Esophagus squamous epithelium (tissue), 5 donors: Measurements from ENCODE around the gene ZCCHC24. TPM values are rescaled to one million over a fixed set of nuclear protein-coding genes. Genes with fewer than 3 reads are reported as not detected.
"Not testable (repeated sequence)": the region's sequence is repeated elsewhere in the genome, so short reads cannot be mapped to it uniquely, and the experiment has no call there.

Source experiments
- DNase-seq: peaks from one replicate; lab custom pipeline; 2025; lab: John Stamatoyannopoulos, UW
- H3K27ac ChIP-seq, 4 donors: fragments of 200-600 bp; sonication (generic); one replicate each; pipeline ENCODE4 v1.5.1; 2016 to 2019; ENCODE audit warnings: mild to moderate bottlenecking in 1 of 4
- H3K27me3 ChIP-seq, 4 donors: fragments of 200-600 bp; sonication (generic); 1 replicate in 3 of 4; 2 replicates in 1 of 4; pipeline versions ENCODE4 v1.5.1 to v1.6.0; 2017 to 2021; ENCODE audit warnings: antibody characterized with exemption in 1 of 4
- H3K36me3 ChIP-seq, 3 donors: fragments of 200-600 bp; sonication (generic); one replicate each; pipeline ENCODE4 v1.5.1; 2016 to 2019
- H3K4me1 ChIP-seq, 3 donors: fragments of 200-600 bp; sonication (generic); one replicate each; pipeline ENCODE4 v1.5.1; 2017 to 2019
- H3K4me3 ChIP-seq, 4 donors: fragments of 200-600 bp; sonication (generic); 1 replicate in 3 of 4; 2 replicates in 1 of 4; pipeline ENCODE4 v1.5.1; 2016 to 2019; ENCODE audit warnings: mild to moderate bottlenecking in 2 of 4, moderate library complexity in 1 of 4
- H3K9me3 ChIP-seq, 3 donors: fragments of 200-600 bp; sonication (generic); one replicate each; pipeline ENCODE4 v1.5.1; 2016 to 2019
- POLR2A ChIP-seq, 4 donors: fragments of 450-650 bp; IDR thresholded peaks; one replicate each; pipeline ENCODE4 v1.6.1; 2017; ENCODE audit warnings: antibody characterized with exemption in 4 of 4, mild to moderate bottlenecking in 4 of 4, moderate library complexity in 3 of 4
- WGBS, 2 donors: methylation state at CpG; one replicate each; pipeline ENCODE4 v1.1.5; 2018; 5-methylcytosine and 5-hydroxymethylcytosine counted together
- intact Hi-C: fragments of 100-400 bp; cut with DNase I; formaldehyde crosslinking; loops from one replicate; pipeline ENCODE4 v1.15.0; 2022
- total RNA-seq, 4 donors: library from RNA; depleted of rRNA; stranded (reverse); fragments of >200 nt; gene quantifications; one replicate each; pipeline ENCODE4 v1.1.0, GENCODE V29; 2016
- TF ChIP-seq, protein P1 (sequence below), 6 experiments: fragments of 450-650 bp in 4 of 6; fragments of 200-600 bp in 2 of 6; sonication (generic) in 2 of 6; IDR thresholded peaks; one replicate each; pipeline ENCODE4 v1.5.1; 2016 to 2019; ENCODE audit warnings: antibody characterized with exemption in 6 of 6, mild to moderate bottlenecking in 4 of 6, moderate library complexity in 4 of 6
- donor health status: DM: yes; HTN: yes; CAD: no.

Gene ZCCHC24
- total RNA-seq, 4 donors from 2014 or later = 2.2 to 26.1 (median 6.4) TPM

DNA sequence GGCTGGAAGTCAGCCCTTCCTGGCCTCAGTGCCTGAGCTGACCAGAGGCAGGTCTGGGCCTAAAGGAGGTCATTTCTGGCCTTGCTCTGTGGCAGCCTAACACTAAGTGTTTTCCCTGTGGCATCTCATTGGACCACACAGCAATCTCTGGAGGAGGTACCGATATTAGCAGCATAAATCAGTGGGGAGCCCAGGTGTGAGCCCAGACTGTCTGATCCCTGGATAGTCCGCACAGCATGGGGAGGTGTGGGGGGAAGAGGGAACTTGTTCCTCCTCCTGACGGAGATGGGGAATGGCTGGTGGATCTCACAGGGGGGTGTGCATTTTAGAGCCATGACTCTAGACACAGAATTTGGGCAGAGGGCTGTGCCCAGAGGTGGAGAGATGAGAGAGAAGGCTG lies 109.1 kb downstream of the ZCCHC24 start:
- no peak for TF ChIP-seq POLR2A (IDR thresholded peaks at IDR 0.05)
- TF ChIP-seq, protein P1, sequence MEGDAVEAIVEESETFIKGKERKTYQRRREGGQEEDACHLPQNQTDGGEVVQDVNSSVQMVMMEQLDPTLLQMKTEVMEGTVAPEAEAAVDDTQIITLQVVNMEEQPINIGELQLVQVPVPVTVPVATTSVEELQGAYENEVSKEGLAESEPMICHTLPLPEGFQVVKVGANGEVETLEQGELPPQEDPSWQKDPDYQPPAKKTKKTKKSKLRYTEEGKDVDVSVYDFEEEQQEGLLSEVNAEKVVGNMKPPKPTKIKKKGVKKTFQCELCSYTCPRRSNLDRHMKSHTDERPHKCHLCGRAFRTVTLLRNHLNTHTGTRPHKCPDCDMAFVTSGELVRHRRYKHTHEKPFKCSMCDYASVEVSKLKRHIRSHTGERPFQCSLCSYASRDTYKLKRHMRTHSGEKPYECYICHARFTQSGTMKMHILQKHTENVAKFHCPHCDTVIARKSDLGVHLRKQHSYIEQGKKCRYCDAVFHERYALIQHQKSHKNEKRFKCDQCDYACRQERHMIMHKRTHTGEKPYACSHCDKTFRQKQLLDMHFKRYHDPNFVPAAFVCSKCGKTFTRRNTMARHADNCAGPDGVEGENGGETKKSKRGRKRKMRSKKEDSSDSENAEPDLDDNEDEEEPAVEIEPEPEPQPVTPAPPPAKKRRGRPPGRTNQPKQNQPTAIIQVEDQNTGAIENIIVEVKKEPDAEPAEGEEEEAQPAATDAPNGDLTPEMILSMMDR (IDR thresholded peaks at IDR 0.05) = no peak
- intact Hi-C loops = no loop called here

DNA sequence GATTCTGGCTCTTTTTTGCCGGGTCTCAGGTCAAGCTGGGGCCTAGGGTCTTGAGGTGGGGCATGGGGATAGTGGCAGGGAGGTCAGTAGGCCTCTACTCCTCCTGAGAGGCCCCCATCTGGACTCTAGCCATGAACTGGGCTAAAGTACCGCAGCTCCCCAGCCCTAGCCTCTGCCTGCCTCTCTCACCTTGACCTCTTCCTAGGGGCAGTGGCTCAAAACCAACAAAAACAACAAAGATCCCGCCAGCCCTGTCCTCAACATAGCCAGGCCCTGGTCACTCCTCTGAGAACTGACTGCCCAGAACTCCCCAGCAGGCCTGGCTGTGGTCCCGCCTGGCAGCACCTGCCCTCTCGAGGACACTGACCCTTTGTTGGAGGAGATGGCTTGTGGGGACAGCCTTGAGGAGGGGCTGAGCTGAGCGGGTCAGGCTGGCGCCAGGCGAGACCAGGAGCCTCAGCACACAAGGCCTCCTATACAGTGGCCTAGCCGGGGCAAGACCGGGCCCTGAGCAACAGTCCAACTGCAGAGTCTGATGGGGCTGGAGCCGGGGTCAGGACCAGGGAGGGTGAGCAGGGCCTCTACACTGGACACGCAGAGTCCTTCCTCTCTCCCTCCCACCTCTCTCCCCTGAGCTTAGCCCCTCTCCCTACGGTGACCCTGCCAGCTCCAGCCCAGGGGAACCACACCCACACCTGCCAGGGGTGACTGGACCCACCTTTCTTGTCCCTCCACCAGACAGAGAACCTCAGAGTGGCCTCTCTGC lies 109.8 kb downstream of the ZCCHC24 start:
- peaks cover 0 to 21% (median 0%) of the 10 kb centered on the region in 3 donors for H3K4me1 ChIP-seq
- intact Hi-C loops = no loop called here
- no peak for DNase-seq
- no peak overlapping the region for H3K4me3 ChIP-seq
- H3K36me3 ChIP-seq = no peaks in the 10 kb centered on the region
- WGBS, 2 donors = 60 to 73% methylated on average over 4 to 9 of the region's 13 CpGs
- no peak overlapping the region for H3K27ac ChIP-seq
- no peaks in the 10 kb centered on the region for H3K9me3 ChIP-seq
- TF ChIP-seq, protein P1 (IDR thresholded peaks at IDR 0.05) = no peak
- no peak for TF ChIP-seq POLR2A (IDR thresholded peaks at IDR 0.05)
- no peaks in the 10 kb centered on the region for H3K27me3 ChIP-seq

More for the DNA sequence above, 109.1 kb downstream of the ZCCHC24 start:
- Histone ChIP-seq H3K9me3 (no peaks in the 10 kb centered on the region), H3K27ac (no peak overlapping the region), H3K36me3 (no peaks in the 10 kb centered on the region), H3K27me3 (no peaks in the 10 kb centered on the region), H3K4me1 (peaks cover 0 to 18% (median 0%) of the 10 kb centered on the region in 3 donors), H3K4me3 (no peak overlapping the region)
- DNase-seq = no peak
- WGBS, 2 donors = 100% methylated on average over 1 of the region's 3 CpGs

DNA sequence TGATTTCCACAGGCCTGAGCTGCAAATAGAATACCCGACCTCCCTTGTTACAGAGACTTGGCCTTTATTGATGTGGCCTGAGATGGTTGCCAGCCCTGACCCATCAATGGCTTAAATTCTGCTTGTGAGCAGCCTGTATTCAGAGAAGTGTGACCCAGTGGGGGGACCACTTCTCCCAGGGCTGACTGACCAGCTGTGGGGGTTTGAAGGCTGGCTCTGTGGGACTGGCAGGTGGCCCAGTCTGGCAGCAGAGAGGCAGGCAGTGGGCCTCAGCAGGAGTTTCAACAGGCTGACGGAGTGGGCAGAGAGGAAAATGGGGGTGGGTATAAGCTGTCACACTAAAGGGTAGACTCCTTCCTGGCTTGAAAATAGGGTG lies 110.3 kb downstream of the ZCCHC24 start:
- DNase-seq = no peak
- peaks cover 0 to 19% (median 0%) of the 10 kb centered on the region in 3 donors for H3K4me1 ChIP-seq
- no peaks in the 10 kb centered on the region for H3K27me3 ChIP-seq
- H3K9me3 ChIP-seq = no peaks in the 10 kb centered on the region
- TF ChIP-seq, protein P1 (IDR thresholded peaks at IDR 0.05) = no peak
- no peak for TF ChIP-seq POLR2A (IDR thresholded peaks at IDR 0.05)
- H3K36me3 ChIP-seq = no peaks in the 10 kb centered on the region
- WGBS, 2 donors = 75 to 79% methylated on average over 2 of the region's 2 CpGs
- intact Hi-C loops = no loop called here
- no peak overlapping the region for H3K27ac ChIP-seq
- no peak overlapping the region for H3K4me3 ChIP-seq

DNA sequence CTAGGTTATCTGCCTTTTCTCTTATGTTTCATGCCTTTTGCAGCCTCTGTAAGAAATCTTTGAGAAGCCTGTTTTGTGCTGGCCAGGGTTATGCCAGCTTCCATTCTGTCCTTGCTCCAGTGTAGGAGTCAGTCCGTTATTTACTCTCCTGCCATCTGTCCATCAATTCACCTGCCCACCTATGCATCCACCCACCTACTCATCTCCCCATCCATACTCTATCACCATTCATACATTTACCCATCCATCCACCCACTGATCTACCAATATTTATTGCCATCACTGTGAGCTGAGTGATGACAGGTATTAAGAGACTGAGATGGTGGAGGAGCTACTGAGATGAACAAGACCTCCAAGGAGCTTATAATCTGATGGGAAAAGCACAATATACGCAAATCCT lies 110.9 kb downstream of the ZCCHC24 start:
- Histone ChIP-seq H3K9me3 (no peaks in the 10 kb centered on the region), H3K27me3 (no peaks in the 10 kb centered on the region), H3K4me1 (peaks cover 0 to 18% (median 0%) of the 10 kb centered on the region in 3 donors), H3K4me3 (no peak overlapping the region), H3K36me3 (no peaks in the 10 kb centered on the region), H3K27ac (no peak overlapping the region)
- TF ChIP-seq, protein P1 (IDR thresholded peaks at IDR 0.05) = no peak
- TF ChIP-seq POLR2A (IDR thresholded peaks at IDR 0.05) = no peak
- intact Hi-C loops = no loop called here
- DNase-seq = no peak
- 90 to 98% methylated on average over 2 of the region's 2 CpGs for WGBS, 2 donors

DNA sequence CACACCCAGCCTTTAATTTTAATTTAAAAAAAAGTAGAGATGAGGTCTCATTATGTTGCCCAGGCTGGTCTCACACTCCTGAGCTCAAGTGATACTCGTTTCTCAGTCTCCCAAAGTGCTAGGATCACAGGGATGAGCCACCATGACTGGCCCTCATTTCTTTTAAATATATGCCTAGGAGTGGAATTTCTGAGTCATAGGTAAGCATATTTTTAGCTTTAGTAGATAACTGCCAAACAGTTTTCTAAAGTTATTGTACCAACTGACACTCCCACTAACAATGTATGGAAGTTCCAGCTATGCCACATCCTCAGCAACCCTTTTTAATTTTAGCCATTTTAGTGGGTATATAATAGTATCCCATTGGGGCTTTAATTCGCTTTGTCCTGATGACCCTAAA lies 111.9 kb downstream of the ZCCHC24 start:
- Histone ChIP-seq H3K27ac (no peak overlapping the region), H3K9me3 (no peaks in the 10 kb centered on the region), H3K27me3 (no peaks in the 10 kb centered on the region), H3K4me3 (no peak overlapping the region), H3K4me1 (peaks cover 0 to 22% (median 7%) of the 10 kb centered on the region in 3 donors), H3K36me3 (no peaks in the 10 kb centered on the region)
- WGBS, 2 donors = 66 to 86% methylated on average over 2 of the region's 2 CpGs
- intact Hi-C loops = no loop called here
- DNase-seq = no peak
- TF ChIP-seq, protein P1 (IDR thresholded peaks at IDR 0.05) = no peak
- no peak for TF ChIP-seq POLR2A (IDR thresholded peaks at IDR 0.05)

DNA sequence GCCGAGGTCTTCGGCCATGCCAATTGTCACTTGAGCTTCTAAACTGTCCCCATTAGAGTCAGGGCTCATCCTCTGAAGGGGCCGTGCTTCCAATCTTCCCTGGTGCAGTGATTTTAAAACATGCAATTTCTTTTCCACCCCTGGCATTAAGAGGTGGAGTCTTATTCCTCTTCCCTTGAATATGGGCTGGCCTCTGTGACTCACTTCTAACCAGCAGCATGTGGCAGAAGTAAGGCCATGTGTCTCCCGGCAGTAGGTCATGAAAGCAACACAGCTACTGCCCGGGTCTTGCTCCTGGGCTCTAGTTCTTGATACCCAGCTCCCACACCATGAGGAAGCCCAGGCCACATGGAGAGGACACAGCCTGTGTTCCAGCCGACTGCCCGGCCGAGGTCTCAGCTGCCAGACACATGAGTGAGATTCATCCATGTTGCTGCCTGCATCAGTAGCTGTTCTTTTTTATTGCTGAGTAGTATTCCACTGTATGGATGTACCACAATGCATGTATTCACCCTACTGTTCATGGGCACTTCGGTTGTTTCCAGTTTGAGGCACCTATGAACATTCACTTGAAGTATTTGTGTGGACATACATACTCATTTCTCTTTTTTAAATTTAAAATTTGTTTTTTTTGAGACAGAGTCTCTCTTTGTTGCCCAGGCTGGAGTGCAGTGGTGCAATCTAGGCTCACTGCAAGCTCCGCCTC lies 112.7 kb downstream of the ZCCHC24 start:
- peaks cover 0 to 24% (median 7%) of the 10 kb centered on the region in 3 donors for H3K4me1 ChIP-seq
- H3K27me3 ChIP-seq, H3K9me3 ChIP-seq, H3K36me3 ChIP-seq, H3K4me3 ChIP-seq, intact Hi-C loops, H3K27ac ChIP-seq, DNase-seq: not testable (repeated sequence)
- WGBS, 2 donors = 95 to 100% methylated on average over 2 of the region's 10 CpGs
